NCI-H2029 treated with DMSO at 0.1 percent for 48 hours (cell line): Measurements from ENCODE around the gene IDH3G.

ENCODE experiments used
- DNase-seq: peaks from one replicate; lab custom pipeline; 2025; lab: John Stamatoyannopoulos, UW

IDH3G gene

DNA sequence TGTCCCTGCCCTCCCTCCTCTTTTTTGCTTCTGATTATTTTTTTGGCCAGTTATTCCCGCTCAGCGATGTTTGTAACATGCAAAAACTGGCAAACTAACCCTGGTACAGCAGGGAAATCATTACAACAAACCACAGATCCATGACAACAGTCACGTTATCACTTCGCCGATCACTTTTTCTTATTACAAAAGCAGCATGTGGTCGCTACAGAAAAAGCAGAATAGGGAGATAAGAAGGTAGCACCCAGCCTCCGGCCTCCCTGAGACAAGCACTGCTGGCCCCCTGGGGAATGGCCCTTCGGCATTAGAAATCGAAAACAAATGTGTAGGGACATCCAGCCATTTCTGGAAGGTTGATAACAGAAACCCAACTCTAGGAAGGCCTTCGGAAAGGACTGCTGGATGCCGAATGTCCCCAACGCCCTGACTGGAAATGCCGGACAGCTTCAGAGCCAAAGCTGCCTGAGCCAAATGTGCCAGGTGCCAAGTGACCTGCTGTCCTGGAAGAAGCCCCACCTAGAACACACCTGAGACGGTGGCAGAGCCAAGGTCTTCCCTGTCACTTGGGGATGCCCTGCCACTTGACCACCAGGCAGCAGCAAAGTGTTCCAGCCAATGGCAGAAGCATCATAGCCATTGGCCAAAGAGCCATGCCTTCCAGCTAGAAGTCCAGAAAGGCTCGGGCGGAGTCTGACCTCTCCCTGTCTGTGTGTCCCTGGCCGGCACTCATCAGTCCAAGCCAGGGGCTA is 2.9 kb downstream of the IDH3G start:
- DNase-seq, result no peak

DNA sequence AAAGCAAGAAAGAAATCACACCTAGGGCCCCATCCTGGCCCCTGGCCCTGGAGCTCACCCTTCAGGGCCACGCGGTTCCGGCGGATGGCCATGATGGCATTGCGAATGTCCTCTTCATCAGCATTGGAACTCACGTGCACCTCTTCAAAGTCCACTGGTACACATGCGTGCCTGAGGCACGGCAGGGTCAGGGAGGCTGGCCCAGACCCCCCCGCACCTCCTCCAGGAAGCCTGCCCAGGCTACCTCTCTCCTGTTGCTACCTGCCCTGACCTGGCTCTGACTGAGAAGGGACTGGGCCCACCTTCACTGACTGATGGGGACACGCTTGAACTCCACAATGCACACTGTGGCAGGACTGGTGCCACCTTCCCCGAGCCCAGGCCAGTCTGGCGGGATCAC is 4.5 kb downstream of the IDH3G start:
- DNase-seq, result no peak

DNA sequence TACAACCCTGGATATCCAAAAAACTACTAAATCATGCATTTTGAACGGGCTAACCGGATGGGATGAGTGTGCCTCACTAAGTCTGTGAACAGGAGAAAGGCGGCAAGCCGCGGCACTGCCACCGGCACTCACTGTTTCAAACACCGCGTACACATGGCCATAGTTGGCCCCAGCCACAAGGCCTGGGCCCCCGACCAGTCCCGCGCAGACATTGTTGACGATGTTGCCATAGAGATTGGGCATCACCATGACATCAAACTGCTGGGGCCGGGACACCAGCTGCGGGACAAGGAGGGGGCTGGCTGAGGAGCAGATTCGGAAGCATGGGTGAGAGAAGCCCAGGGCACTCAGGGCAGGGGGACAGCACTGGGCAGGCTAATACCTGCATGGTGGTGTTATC is 7.5 kb downstream of the IDH3G start:
- DNase-seq, result no peak

DNA sequence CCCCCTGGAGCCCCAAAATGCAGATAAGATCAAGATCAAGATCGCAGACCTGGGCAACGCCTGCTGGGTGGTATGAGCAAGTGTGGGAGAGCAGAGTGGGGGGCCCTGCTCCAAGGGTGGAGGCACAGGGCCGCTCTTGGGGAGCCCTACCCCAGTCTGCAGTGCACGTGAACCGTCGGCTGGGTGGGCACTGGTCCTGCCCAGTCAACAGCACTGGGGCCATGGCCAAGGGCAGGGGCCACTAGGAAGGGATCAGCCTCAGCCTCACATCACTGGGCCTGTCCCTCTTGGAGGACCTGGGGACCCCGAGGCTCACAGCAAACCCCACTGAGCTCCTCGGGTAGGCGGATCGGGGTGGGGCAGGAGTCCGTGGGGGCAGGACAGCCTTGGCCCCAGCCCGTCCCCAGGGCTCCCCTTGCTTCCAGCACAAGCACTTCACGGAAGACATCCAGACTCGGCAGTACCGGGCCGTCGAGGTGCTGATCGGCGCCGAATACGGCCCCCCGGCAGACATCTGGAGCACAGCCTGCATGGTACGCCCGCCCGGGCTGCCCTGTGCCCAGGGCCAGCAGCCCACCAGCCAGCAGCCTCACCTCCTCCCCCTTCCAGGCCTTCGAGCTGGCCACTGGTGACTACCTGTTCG is 9.7 kb downstream of the IDH3G start:
- no peak for DNase-seq

DNA sequence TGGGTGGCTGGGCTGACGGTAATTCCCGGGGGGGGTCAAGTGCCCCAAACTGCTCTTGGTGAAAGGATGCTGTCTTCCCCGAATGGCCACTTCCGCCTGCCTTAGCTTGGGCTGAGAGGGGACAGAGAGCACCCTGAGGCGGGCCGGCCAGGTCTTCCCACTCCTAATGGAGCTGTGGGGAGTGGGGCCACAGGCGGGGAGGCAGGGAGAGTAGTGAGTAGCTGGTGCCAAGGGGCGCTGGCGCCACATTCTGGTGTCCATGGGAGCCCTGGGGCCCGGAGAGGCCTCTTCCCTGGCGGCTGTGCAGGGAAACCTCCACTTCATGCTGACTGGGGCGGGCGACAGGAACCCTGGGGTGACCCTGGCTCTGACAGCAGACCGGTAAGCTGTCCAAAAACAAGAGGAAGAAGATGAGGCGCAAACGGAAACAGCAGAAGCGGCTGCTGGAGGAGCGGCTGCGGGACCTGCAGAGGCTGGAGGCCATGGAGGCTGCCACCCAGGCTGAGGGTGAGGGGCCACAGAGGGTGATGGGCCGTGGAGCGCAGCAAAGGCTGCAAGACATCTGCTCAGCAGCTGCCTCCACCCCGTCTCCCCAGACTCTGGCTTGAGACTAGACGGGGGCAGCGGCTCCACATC is 10.7 kb downstream of the IDH3G start:
- DNase-seq, result no peak

DNA sequence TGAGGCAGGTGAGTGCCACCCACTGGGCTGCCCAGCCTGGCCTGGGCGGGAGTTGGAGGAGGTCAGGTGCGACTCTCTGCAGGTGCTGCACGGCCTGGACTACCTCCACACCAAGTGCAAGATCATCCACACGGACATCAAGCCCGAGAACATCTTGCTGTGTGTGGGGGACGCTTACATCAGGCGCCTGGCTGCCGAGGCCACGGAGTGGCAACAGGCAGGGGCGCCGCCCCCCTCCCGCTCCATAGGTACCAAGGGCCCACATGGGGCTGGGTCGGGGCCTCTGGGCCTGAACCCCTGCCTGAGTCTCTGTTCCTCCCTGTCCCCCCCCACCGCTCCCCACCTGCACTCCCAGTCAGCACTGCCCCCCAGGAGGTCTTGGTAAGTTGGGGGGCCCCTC is 11.3 kb downstream of the IDH3G start:
- no peak for DNase-seq

DNA sequence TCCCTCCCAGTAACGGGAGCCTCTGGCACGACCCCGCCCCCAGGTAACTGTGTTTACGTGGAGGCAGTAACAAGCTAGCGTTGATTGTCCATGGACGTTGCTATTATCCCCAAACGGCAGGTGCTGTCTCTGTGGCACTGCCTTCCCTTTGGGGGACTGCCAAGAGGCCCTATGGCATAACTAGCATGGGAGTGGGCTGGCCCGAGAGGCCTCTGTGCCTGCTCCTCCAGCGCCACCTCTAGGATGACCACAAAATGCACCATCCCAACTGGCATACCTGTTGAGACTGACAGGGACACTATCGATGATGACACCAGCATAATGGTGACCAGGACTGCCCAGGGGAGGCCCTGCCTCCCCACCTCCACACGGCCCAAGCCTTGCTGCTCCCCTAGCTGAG is 11.9 kb downstream of the IDH3G start:
- peak; percentile 40 for DNase-seq

DNA sequence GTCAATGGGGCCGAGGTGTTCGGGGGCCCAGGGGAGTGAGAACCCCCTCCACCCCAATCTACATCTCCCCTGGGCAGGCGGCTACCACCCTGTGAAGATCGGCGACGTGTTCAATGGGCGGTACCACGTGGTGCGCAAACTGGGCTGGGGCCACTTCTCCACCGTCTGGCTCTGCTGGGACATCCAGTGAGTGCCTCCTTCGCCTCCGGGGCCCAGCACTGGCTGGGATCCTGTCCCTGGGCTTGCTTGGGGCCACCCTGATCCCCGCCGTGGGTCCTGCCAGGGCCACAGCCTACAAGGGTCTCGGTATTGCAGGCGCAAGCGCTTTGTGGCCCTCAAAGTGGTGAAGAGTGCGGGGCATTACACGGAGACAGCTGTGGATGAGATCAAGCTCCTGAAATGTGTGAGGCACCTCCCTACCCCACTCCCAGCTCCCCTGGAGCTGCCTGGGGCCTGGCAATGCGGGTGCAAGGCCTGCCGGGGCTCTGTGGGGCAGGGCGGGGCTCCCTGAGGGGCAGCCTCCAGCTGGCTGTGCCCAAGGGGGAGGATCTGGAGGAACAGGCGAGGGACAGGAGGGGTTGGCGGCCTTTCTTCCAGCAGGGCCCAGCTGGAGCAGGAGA is 12.6 kb downstream of the IDH3G start:
- no peak for DNase-seq

DNA sequence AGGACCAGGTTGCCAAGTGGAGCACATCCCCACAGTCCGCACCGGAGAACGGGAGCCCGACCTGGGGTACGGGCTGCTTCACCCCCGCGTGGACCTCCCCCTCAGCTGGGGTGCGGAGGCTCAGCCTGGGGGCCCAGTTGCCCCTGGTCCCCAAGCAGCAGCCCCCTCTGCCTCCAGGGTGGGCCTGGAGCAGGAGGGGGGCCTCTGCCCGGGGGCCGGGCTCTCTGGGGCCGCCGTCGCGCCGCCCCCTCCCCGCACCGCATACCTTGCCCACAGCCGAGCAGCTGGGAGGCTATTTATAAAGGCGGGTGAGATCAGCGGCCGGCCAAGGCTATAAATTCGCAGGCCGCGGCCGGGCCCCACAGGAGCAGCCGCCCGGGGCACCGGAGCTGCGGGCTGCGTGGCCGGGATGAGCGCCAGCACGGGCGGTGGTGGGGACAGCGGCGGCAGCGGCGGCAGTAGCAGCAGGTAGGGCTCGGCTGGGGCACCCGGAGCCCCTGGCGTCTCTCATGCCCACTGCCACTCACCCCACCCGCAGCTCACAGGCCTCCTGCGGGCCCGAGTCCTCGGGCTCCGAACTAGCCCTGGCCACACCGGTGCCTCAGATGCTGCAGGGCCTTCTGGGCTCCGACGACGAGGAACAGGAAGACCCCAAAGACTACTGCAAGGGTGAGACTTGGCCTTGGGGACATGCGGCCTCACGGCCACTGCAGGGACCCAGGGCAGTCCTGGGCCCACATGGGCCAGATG is 13.3 kb downstream of the IDH3G start, which contains the start of gene SRPK3:
SRPK3 (plus strand) TSS at position 364 of the 750 bp plus-strand sequence; CDS start at position 410, 46 bp downstream.
- DNase-seq, result no peak

DNA sequence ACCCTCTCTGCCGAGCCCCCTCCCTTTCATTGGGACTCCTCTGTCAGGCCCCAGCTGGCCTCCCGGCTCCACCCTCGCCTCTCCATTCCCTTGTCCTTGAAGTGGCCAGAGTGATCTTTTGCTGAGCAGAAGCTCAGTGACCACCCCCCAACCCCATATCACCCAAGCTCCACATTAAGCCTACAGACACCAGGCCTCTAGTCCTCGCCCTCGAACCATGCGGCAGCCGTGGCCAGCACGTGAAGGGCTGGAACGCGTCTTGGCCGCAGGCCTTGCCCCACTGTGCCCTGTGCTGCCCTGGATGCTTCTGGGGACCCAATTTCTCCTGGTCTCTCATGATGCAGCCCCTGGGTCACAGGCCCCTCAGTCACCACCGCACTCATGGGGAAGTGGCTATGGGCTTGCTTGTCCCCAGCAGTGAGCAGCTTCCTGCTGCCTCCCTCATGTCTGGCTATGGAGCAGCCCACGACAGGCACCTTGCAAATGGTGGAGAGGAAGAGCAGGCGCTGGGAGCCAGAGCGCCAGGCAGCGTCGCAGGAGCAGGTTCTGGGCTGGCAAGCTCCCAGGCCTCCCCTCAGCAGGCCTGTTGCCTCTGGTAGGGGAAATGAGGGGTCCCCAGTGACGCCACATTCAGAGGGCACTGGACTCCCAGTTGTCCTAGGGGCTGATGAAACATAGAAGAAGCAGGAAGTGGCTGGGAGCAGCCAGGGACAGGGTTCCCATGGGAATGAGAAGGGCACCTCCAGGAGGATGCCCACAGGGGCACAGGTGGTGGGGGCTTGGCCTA is 14.1 kb downstream of the IDH3G start:
- DNase-seq, result no peak

DNA sequence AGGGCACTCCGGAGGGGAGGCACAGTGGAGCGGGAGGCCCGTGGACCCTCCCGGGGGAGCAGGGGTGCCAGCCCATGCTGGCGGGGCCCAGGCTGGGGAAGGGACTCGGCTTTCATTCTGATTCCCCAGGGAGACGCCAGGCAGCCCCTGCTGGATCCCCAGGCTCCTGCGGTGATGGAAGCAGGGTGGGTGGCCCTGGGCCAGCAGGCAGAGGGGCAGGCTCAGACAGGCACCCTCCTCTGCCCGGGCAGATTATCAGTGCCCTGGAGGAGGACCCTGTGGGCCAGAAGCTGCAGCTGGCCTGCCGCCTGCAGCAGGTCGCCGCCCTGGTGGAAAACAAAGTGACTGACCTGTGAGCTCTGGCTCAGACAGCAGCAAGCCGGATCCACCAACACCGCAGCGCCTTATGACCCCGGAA is 15.5 kb downstream of the IDH3G start:
- DNase-seq, result no peak

DNA sequence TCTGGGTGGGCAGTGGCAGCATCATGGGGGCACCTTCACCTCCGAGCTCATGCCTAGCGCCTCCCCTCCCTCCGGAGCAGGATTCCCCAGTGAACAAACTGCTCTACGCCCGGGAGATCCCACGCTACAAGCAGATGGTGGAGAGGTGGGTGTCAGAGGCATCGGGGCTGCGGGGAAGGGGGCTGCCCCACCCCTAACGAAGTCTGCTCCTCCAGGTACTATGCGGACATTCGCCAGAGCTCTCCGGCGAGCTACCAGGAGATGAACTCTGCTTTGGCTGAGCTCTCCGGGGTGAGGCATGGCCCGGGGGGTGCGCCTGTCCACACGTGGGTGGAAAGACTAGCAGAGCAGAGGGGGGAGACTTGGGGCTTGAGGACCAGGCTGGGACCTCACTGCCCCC is 16.0 kb downstream of the IDH3G start:
- no peak for DNase-seq

DNA sequence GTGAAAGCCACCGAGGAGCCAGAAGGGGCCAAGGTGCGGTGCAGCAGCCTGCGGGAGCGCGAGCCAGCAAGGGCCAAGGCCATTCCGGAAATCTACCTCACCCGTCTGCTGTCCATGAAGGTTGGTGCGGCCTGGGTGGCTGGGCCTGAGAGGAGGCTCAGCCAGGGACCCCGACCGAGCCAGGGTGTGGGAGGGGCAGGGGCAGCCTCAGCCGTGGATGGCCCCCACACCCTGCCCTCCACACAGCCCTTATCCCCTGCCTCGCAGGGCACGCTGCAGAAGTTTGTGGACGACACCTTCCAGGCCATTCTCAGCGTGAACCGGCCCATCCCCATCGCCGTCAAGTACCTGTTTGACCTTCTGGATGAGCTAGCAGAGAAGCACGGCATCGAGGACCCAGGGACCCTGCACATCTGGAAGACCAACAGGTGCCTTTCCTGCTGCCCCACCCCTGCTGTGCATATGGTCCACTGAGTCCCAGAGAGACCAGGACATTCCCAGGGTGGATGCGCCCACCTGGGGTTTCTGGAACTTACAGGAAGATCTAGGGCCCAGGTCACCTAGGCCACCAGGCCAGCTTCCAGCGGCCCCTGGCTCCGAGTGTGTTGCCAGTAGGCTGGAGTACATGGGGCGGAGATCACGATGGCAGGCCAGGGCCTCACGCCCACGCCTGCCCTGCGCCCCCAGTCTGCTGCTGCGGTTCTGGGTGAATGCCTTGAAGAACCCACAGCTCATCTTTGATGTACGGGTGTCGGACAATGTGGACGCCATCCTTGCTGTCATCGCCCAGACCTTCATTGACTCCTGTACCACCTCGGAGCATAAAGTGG is 16.7 kb downstream of the IDH3G start:
- DNase-seq, result no peak

DNA sequence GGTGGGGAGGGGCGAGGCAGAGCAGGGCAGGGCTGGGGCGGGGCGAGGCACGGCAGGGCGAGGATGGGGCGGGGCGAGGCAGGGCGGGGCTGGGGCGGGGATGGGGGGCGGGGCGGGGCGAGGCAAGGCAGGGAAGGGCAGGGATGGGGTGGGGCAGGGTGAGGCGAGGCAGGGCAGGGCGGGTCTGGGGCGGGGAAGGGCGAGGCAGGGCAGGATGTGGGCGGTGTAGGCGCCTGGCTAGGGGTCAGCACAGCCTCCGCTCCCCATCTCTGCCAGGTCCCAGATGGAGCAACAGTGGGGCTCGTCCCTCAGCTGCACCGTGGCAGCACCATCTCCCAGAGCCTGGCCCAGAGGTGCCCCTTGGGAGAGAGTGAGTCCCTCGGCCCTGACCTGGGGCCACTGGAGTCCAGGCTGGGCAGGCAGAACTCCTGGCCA is 17.5 kb downstream of the IDH3G start:
- DNase-seq, result no peak

DNA sequence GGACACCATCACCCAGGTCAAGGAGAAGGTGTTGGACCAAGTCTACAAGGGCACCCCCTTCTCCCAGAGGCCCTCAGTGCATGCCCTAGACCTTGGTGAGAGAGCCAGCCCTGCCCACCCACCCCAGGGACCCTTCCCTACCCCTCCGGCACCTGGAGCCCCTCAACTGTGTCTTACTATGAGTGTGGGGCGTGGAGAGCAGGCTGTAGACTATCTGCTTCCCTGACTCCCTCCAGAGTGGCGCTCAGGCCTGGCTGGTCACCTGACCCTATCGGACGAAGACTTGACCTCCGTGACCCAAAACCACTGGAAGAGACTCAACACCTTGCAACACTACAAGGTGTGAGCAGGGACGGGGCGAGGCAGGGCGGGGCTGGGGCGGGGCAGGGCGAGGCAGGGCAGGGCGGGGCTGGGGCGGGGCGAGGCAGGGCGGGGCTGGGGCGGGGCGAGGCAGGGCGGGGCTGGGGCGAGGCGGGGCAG is 18.0 kb downstream of the IDH3G start:
- no peak for DNase-seq

DNA sequence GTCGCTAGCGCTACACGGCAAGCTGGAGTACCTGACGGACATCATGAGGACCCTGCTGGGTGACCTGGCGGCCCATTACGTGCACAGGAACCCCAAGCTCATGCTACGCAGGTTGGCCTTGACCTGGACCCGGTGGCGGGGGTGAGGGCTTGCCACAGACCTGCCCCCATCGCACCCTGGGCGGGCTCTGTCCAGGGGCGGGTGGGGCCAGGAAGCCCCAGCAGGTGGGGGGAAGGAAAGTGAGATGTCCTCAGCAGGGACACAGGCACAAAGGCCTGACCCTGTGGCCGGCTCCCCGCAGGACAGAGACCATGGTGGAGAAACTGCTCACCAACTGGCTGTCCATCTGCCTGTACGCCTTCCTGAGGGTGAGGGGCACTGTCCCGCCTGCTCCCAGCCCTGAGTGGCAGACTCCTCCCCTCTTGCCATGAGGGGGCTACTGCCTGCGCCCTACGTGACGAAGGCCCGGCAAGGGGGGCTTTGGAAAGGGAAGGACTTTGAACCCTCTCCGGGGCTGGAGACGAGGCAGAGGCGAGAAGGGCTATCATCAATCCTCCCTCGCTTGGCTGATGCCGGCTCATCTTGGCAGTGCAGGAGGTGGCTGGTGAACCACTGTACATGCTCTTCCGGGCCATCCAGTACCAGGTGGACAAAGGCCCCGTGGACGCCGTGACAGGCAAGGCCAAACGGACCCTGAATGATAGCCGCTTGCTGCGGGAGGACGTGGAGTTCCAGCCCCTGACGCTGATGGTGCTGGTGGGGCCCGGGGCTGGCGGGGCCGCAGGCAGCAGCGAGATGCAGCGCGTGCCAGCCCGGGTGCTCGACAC is 18.7 kb downstream of the IDH3G start:
- no peak for DNase-seq

DNA sequence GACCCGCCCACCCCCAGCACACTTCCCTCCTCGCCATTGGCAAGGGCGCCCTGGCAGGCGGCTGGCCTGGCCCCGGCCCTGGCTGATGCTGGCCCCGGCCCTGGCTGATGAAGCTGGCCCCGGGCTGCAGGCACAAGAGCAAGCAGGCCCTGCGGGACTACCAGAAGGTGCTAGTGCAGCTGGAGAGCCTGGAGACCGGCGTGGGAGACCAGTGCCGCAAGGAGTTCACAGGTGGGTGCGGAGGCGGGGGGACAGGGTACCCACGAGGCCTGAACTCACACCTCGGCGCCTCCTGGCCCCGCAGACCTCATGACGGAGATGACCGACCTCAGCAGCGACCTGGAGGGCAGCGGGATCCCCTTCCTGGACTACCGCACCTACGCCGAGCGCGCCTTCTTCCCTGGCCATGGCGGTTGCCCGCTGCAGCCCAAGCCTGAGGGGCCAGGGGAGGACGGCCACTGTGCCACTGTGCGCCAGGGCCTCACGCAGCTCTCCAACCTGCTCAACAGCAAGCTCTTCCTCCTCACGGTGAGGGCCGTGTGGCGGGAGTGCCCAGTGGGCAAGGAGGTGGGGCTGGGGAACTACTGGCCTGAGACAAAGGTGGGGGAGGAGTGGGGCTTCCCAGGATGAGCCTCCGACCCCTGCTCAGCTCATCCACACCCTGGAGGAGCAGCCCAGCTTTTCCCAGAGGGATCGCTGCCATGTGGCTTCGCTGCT is 19.4 kb downstream of the IDH3G start:
- DNase-seq, result no peak

DNA sequence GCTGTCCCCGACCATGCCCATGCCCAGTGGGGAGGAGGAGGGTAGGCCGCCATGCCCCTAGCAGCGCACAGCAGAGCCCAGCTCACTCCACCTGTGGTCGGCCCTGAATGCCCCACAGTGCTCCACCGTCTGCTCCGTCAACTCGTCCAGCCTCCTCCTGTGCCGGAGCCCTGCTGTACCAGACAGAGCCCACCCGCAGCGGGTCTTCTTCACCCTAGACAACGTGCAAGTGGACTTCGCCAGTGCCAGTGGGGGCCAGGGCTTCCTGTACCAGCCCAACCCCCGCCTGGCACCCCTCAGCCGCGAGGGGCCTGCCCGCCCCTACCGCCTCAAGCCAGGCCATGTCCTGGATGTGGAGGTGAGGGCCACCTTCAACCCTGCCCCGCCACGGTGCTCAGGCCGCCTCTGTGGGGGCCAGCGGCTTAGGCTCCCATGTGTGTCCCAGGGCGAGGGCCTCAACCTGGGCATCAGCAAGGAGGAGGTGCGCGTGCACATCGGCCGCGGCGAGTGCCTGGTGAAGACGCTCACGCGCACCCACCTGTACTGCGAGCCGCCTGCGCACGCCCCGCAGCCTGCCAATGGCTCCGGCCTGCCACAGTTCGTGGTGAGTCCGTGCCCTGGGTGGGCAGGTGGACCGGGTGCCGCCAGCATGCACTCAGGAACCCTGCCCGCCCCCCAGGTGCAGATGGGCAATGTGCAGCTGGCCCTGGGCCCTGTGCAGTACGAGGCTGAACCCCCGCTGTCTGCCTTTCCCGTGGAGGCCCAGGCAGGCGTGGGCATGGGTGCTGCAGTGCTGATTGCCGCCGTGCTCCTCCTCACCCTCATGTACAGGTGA is 20.2 kb downstream of the IDH3G start:
- no peak for DNase-seq
